ENCODE data around the gene HSD17B3. TPM values are rescaled to one million over a fixed set of nuclear protein-coding genes. Genes with fewer than 3 reads are reported as not detected.

The HSD17B3 gene
- total and polyA plus RNA-seq, 10 of the 15 experiments (the other 5 are each of a cell fraction or from before 2014, with no cell fraction given) = not detected

DNA sequence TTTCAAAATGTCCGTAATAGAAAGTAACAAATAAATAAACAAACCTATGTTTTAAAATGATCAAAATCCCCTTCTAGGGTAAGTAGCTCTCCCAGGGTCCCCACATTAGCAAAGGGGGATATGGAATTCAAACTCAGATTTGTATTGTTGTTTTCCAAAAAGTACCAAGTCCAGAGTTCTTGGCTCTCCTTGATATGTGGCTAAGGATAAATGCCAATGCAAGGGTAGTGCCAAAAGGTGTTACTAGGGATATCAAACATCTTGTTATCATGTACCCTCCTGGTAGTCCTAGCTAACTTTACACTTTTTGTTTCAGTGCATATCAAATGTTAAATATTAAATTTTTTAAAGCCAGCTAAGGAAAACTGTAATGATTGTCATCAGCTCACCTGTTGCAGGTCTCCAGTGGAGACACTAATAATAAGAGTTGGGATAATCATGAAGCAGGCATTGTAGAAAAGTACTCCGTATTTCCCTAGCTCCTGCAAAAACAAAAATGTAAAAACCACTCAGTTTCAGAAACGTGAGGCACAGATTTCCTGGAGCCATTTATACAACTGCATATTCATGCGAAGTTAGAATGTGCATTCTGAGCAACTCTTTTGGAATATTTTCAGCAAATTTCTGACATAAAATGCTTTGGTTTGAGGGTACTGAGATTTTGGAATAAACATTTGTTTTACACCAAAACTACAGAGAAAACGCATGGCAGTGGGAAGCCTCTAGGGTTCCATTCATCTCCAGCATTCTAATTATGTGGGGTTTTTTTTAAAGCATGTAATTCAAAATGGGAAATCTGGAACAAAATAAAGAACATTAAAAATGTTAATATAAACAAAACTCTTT, 41.8 kb upstream of the HSD17B3 start:
- H4K20me1 ChIP-seq (ENCODE audit: control insufficient read depth, insufficient read depth) = no peaks in the 10 kb centered on the region
- SMC1A ChIA-PET (ENCODE audit: uncharacterized antibody, unreplicated experiment) = interaction anchor here (1.2 to 2.2 kb wide), 2 partner anchors 17 to 282 kb away, joined by 3 to 9 read pairs; no protein-coding TSS in a partner anchor
- no peaks in the 10 kb centered on the region for H3K79me2 ChIP-seq (ENCODE audit: control insufficient read depth, insufficient read depth, low read length)
- intact Hi-C loops (cut with micrococcal nuclease; ENCODE audit: unreplicated experiment) = no loop called here
- CTCF ChIA-PET = interaction anchor here (2.2 kb wide), 1 partner anchor 16 kb away, joined by 8 read pairs; no protein-coding TSS in a partner anchor
- POLR2A ChIA-PET = no interaction called here
- H3K4me3 ChIP-seq = no peak overlapping the region
- no peak for FAIRE-seq
- BruUV-seq (replicated peaks) = no TSS peak
- RAD21 ChIA-PET (ENCODE audit: unreplicated experiment) = no interaction called here
- no peaks in the 10 kb centered on the region for H3K9me3 ChIP-seq (replicated peaks; ENCODE audit: control insufficient read depth, insufficient read depth, low read length)
- no peaks in the 10 kb centered on the region for H3K27me3 ChIP-seq (replicated peaks in 1 of 2; ENCODE audit: control insufficient read depth in 2 of 2, insufficient read depth in 2 of 2, low read length in 1 of 2)
- ATAC-seq = no peak
- in situ Hi-C loops (cut with MboI) = no loop called here
- H3K4me2 ChIP-seq (ENCODE audit: control insufficient read depth, insufficient read depth) = no peak overlapping the region
- H2AFZ ChIP-seq (ENCODE audit: control insufficient read depth, low read depth, low read length) = no peak overlapping the region
- TF ChIP-seq CBX3 (IDR thresholded peaks at IDR 0.05; ENCODE audit: borderline replicate concordance, low read depth) (no peak), SIX5 (IDR thresholded peaks at IDR 0.05; ENCODE audit: low read depth, low read length, severe bottlenecking) (no peak), JUNB (IDR thresholded peaks at IDR 0.05) (no peak), POLR2AphosphoS5 (IDR thresholded peaks at IDR 0.05; ENCODE audit: low read length) (no peak), NFIC (IDR thresholded peaks at IDR 0.05; ENCODE audit: low read depth, low read length) (no peak), ZNF217 (IDR thresholded peaks at IDR 0.05) (no peak), SUPT20H (IDR thresholded peaks at IDR 0.05; ENCODE audit: borderline replicate concordance, control insufficient read depth, low read depth, low read length) (no peak)
- TF ChIP-seq, protein P1, sequence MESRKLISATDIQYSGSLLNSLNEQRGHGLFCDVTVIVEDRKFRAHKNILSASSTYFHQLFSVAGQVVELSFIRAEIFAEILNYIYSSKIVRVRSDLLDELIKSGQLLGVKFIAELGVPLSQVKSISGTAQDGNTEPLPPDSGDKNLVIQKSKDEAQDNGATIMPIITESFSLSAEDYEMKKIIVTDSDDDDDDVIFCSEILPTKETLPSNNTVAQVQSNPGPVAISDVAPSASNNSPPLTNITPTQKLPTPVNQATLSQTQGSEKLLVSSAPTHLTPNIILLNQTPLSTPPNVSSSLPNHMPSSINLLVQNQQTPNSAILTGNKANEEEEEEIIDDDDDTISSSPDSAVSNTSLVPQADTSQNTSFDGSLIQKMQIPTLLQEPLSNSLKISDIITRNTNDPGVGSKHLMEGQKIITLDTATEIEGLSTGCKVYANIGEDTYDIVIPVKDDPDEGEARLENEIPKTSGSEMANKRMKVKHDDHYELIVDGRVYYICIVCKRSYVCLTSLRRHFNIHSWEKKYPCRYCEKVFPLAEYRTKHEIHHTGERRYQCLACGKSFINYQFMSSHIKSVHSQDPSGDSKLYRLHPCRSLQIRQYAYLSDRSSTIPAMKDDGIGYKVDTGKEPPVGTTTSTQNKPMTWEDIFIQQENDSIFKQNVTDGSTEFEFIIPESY (IDR thresholded peaks at IDR 0.05) = no peak
- no peaks in the 10 kb centered on the region for H3K4me1 ChIP-seq (ENCODE audit: control insufficient read depth, insufficient read depth, low read length)
- H3K27ac ChIP-seq (ENCODE audit: control insufficient read depth, insufficient read depth) = no peak overlapping the region
- no peaks in the 10 kb centered on the region for H3K36me3 ChIP-seq (ENCODE audit: control insufficient read depth in 2 of 2, insufficient read depth in 2 of 2, low read length in 1 of 2)
- 44% methylated on average over 5 of the region's 5 CpGs for WGBS (ENCODE audit: insufficient coverage, insufficient replicate concordance, low lambda C conversion rate, missing lambda C conversion rate)
- H3K9ac ChIP-seq (ENCODE audit: control insufficient read depth, insufficient read depth, low read length) = no peak overlapping the region
- no peak for DNase-seq (ENCODE audit: low read depth, low spot score)
